ENCODE data around the gene CCDC88B. TPM values are rescaled to one million over a fixed set of nuclear protein-coding genes. Genes with fewer than 3 reads are reported as not detected.

The CCDC88B gene
- total and polyA plus RNA-seq, 10 of the 15 experiments (the other 5 are each of a cell fraction or from before 2014, with no cell fraction given), result 0.24 to 66.0 (median 19.2) TPM

DNA sequence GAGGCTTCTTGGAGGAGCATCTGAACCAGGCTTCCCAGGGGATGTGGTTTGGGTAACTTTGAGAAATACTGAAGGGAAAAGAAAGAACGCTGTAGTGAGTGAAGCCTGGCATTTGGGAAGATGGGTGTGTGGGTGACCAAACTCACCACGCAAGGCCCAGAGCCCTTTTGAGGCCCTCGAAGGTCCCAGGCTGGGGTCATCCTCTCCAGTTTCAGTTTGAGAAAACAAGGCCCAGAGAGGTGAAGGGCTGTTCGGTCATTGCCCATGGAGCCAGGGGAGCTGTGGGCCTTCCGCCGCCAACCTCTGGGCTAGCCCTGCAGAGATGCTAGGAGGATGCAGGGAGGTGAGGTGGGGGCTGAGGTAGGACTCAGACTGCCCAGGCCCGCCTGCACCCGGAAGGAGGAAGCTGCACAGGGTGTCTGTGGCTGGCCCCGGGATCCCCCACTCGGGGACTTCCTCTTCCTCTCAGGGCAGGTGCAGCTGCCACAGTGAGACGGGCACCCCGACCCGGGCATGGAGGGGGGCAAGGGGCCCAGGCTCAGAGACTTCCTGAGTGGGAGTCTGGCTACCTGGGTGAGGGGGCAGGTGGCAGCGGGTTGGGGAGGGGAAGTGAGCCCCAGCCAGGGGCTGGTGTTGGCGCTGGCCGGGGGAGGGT, at the start of gene CCDC88B (continued):
- TF ChIP-seq ZSCAN29 (IDR thresholded peaks at IDR 0.05), result no peak
- TF ChIP-seq NKRF (conservative IDR thresholded peaks at IDR 0.05), result peak; percentile 71; the same call in 1 of the 2 replicates
- peak; percentile 86 for TF ChIP-seq NR2F1 (conservative IDR thresholded peaks at IDR 0.05)
- 0 out of 2 replicates have a peak, but pooled peaks have one; percentile 20 for TF ChIP-seq CREB1 (IDR thresholded peaks at IDR 0.05; ENCODE audit: low read depth)
- no peak for TF ChIP-seq SUZ12 (IDR thresholded peaks at IDR 0.05; ENCODE audit: unreplicated experiment)
- TF ChIP-seq PRDM15 (CRISPR knock-in tag; IDR thresholded peaks at IDR 0.05), result no peak
- no peak for TF ChIP-seq RB1 (IDR thresholded peaks at IDR 0.05; ENCODE audit: borderline replicate concordance)
- peak; percentile 52; the same call in 1 of the 2 replicates for TF ChIP-seq MLLT1 (IDR thresholded peaks at IDR 0.05)
- no peak for TF ChIP-seq IRF4 (IDR thresholded peaks at IDR 0.05; ENCODE audit: low read depth, low read length)
- no peak for TF ChIP-seq ASH2L (IDR thresholded peaks at IDR 0.05; ENCODE audit: borderline replicate concordance, low read depth)
- TF ChIP-seq SPI1 (IDR thresholded peaks at IDR 0.05; ENCODE audit: borderline replicate concordance, insufficient read depth, low read depth, low read length), result peak; percentile 93
- TF ChIP-seq SKIL (IDR thresholded peaks at IDR 0.05; ENCODE audit: low read depth, poor library complexity, severe bottlenecking), result peak; percentile 62
- peak; percentile 34 for TF ChIP-seq MEF2B (IDR thresholded peaks at IDR 0.05; ENCODE audit: partially characterized antibody, poor library complexity, severe bottlenecking)
- TF ChIP-seq KDM1A (IDR thresholded peaks at IDR 0.05; ENCODE audit: borderline replicate concordance), result no peak
- TF ChIP-seq ZBTB4 (CRISPR knock-in tag; IDR thresholded peaks at IDR 0.05), result no peak
